Ureter (tissue), 1 donor: ENCODE results near the gene SPANXN2. TPM values are rescaled to one million over a fixed set of nuclear protein-coding genes. Genes with fewer than 3 reads are reported as not detected.
"Not testable (repeated sequence)": the region's sequence is repeated elsewhere in the genome, so short reads cannot be mapped to it uniquely, and the experiment has no call there.

Experiments
- DNase-seq: peaks from one replicate; pipeline ENCODE4 v3.0.0-alpha.2; 2020; ENCODE audit warnings: low spot score
- total RNA-seq: library from RNA; stranded (reverse); gene quantifications from one replicate; pipeline ENCODE4 v1.2.4, GENCODE V29; 2023
- donor health status: DM: yes; HTN: yes; CAD: no.

Gene SPANXN2
- not detected for total RNA-seq

- not testable (repeated sequence) for DNase-seq
These were observed at the start of gene SPANXN2 for GRCh38 chrX:143720652-143721051. Gene SPANXN2, minus strand, starts transcription at chrX:143720752. Its CDS starts 84 bp downstream, at chrX:143720668.

GRCh38 chrX:143768976-143769375 is 48.4 kb upstream of the SPANXN2 start:
- no peak for DNase-seq

- not testable (repeated sequence) for DNase-seq
These were observed 47.2 kb upstream of the SPANXN2 start for GRCh38 chrX:143767789-143768188.

GRCh38 chrX:143757887-143758286 is 37.3 kb upstream of the SPANXN2 start:
- DNase-seq: no peak

GRCh38 chrX:143757375-143757774 is 36.8 kb upstream of the SPANXN2 start:
- no peak for DNase-seq

- no peak for DNase-seq
These were observed 33.6 kb upstream of the SPANXN2 start for GRCh38 chrX:143754183-143754582.

GRCh38 chrX:143733866-143734265 is 13.3 kb upstream of the SPANXN2 start:
- DNase-seq: no peak

GRCh38 chrX:143726296-143726695 is 5.7 kb upstream of the SPANXN2 start:
- no peak for DNase-seq

- DNase-seq: no peak
These were observed 19.1 kb downstream of the SPANXN2 start for GRCh38 chrX:143701460-143701859.

GRCh38 chrX:143694885-143695284 is 25.7 kb downstream of the SPANXN2 start:
- no peak for DNase-seq

- no peak for DNase-seq
These were observed 37.1 kb downstream of the SPANXN2 start for GRCh38 chrX:143683486-143683885.

- DNase-seq: no peak
These were observed 45.6 kb downstream of the SPANXN2 start for GRCh38 chrX:143674926-143675325.

- no peak for DNase-seq
These were observed 51.2 kb downstream of the SPANXN2 start for GRCh38 chrX:143669395-143669794.

- no peak for DNase-seq
These were observed 56.2 kb downstream of the SPANXN2 start for GRCh38 chrX:143664302-143664701.

GRCh38 chrX:143663755-143664154 is 56.8 kb downstream of the SPANXN2 start:
- no peak for DNase-seq

Other genes with a start within 250 kb of the SPANXN2 start
- gene SPANXN3, start 203.3 kb downstream of the SPANXN2 start, total RNA-seq: not detected
- 0.18 TPM for gene SLITRK4, start 84.7 kb downstream of the SPANXN2 start, total RNA-seq
- not detected for gene UBE2NL, start 163.3 kb upstream of the SPANXN2 start, total RNA-seq